HEK293 (cell line): Measurements from ENCODE around the gene KCNJ6.

Experiments
- CTCF ChIA-PET: fragments of 350-600 bp; formaldehyde crosslinking; extraction: SDS; loops from one replicate; lab custom pipeline; 2021; ENCODE audit warnings: antibody characterized with exemption; lab: Yijun Ruan, JAX
- POLR2A ChIA-PET: fragments of 300-600 bp; formaldehyde crosslinking; extraction: SDS; loops from one replicate; lab custom pipeline; 2020; ENCODE audit warnings: antibody characterized with exemption, inconsistent platforms; lab: Yijun Ruan, JAX
- H3K27ac ChIP-seq: fragments of 200-500 bp; sonication (Bioruptor generic); 2 replicates; pipeline ENCODE4 v1.5.1; 2014; ENCODE audit warnings: low read depth, low read length, control low read depth, inconsistent platforms; ENCODE audit errors: extremely low read depth
- H3K36me3 ChIP-seq, 2 experiments: fragments of 200-500 bp in 1 of 2; sonication (Bioruptor generic) in 1 of 2; 1 replicate in 1 of 2; 2 replicates in 1 of 2; pipeline ENCODE4 v1.5.1; 2014 to 2017; ENCODE audit warnings: inconsistent platforms in 2 of 2, low read length in 2 of 2; ENCODE audit not compliant: control insufficient read depth in 2 of 2, insufficient read depth in 1 of 2
- H3K4me1 ChIP-seq: fragments of 200-500 bp; sonication (Bioruptor generic); 2 replicates; pipeline ENCODE4 v1.5.1; 2014; ENCODE audit warnings: mild to moderate bottlenecking, low read length, inconsistent platforms; ENCODE audit not compliant: control insufficient read depth, insufficient read depth
- H3K4me3 ChIP-seq: 2 replicates; pipeline ENCODE4 v1.5.1; 2011; ENCODE audit warnings: low read depth, mild to moderate bottlenecking, control low read depth, low read length, moderate library complexity
- H3K9me3 ChIP-seq: fragments of 200-500 bp; sonication (Bioruptor generic); 2 replicates; pipeline ENCODE4 v1.5.1; 2014; ENCODE audit warnings: low read depth, low read length, inconsistent platforms; ENCODE audit not compliant: control insufficient read depth, insufficient read depth
- GLI4 ChIP-seq: fragments of 450-650 bp; formaldehyde crosslinking; IDR thresholded peaks from 2 replicates; pipeline ENCODE4 v1.5.1; 2016; ENCODE audit warnings: missing biosample characterization, missing genetic modification characterization
- HOXD13 ChIP-seq: sonication (generic); formaldehyde crosslinking; IDR thresholded peaks from 2 replicates; pipeline ENCODE4 v1.8.0; 2022; ENCODE audit warnings: missing genetic modification reagents, borderline replicate concordance
- RBAK ChIP-seq: fragments of 450-650 bp; formaldehyde crosslinking; IDR thresholded peaks from 2 replicates; pipeline ENCODE4 v1.5.1; 2016; ENCODE audit warnings: missing biosample characterization, missing genetic modification characterization
- ZBTB7A ChIP-seq: fragments of 450-650 bp; formaldehyde crosslinking; IDR thresholded peaks from 2 replicates; pipeline ENCODE4 v1.5.1; 2016; ENCODE audit warnings: low read depth, missing biosample characterization, missing genetic modification characterization
- ZNF184 ChIP-seq: fragments of 450-650 bp; IDR thresholded peaks from 2 replicates; pipeline ENCODE4 v1.5.1; 2018; ENCODE audit warnings: missing biosample characterization, mild to moderate bottlenecking, missing genetic modification characterization
- ZNF211 ChIP-seq: fragments of 450-650 bp; formaldehyde crosslinking; IDR thresholded peaks from 2 replicates; pipeline ENCODE4 v1.5.1; 2016; ENCODE audit warnings: low read depth, missing biosample characterization, missing genetic modification characterization
- ZNF248 ChIP-seq: fragments of 450-650 bp; formaldehyde crosslinking; IDR thresholded peaks from 2 replicates; pipeline ENCODE4 v1.5.1; 2017; ENCODE audit warnings: missing biosample characterization, missing genetic modification characterization
- ZNF530 ChIP-seq: fragments of 450-650 bp; formaldehyde crosslinking; IDR thresholded peaks from 2 replicates; pipeline ENCODE4 v1.5.1; 2016; ENCODE audit warnings: low read depth, missing biosample characterization, missing genetic modification characterization
- ZNF677 ChIP-seq: fragments of 450-650 bp; IDR thresholded peaks from 2 replicates; pipeline ENCODE4 v1.5.0; 2018; ENCODE audit warnings: missing biosample characterization, mild to moderate bottlenecking, missing genetic modification characterization, moderate library complexity
- ZNF830 ChIP-seq: fragments of 450-650 bp; IDR thresholded peaks from 2 replicates; pipeline ENCODE4 v1.5.0; 2018; ENCODE audit warnings: missing biosample characterization, missing genetic modification characterization, low read depth, mild to moderate bottlenecking, moderate library complexity
- ZNF843 ChIP-seq: fragments of 450-650 bp; formaldehyde crosslinking; IDR thresholded peaks from 2 replicates; pipeline ENCODE4 v1.5.1; 2016; ENCODE audit warnings: missing biosample characterization, missing genetic modification characterization
- TF ChIP-seq, protein P1 (sequence below): fragments of 450-650 bp; formaldehyde crosslinking; IDR thresholded peaks from 2 replicates; pipeline ENCODE4 v1.5.1; 2016; ENCODE audit warnings: missing biosample characterization, missing genetic modification characterization
- TF ChIP-seq, protein P2 (sequence below): fragments of 450-650 bp; formaldehyde crosslinking; IDR thresholded peaks from 2 replicates; pipeline ENCODE4 v1.5.1; 2017; ENCODE audit warnings: missing biosample characterization, missing genetic modification characterization
- TF ChIP-seq, protein P3 (sequence below): fragments of 450-650 bp; formaldehyde crosslinking; IDR thresholded peaks from 2 replicates; pipeline ENCODE4 v1.5.1; 2016; ENCODE audit warnings: missing biosample characterization, missing genetic modification characterization
- TF ChIP-seq, protein P4 (sequence below): fragments of 450-650 bp; formaldehyde crosslinking; optimal IDR thresholded peaks from 2 replicates; pipeline ENCODE3; 2016; ENCODE audit warnings: missing biosample characterization, mild to moderate bottlenecking, missing genetic modification characterization
- TF ChIP-seq, protein P5 (sequence below): fragments of 450-650 bp; formaldehyde crosslinking; IDR thresholded peaks from 2 replicates; pipeline ENCODE4 v1.5.1; 2016; ENCODE audit warnings: missing biosample characterization, missing genetic modification characterization

Gene KCNJ6

DNA sequence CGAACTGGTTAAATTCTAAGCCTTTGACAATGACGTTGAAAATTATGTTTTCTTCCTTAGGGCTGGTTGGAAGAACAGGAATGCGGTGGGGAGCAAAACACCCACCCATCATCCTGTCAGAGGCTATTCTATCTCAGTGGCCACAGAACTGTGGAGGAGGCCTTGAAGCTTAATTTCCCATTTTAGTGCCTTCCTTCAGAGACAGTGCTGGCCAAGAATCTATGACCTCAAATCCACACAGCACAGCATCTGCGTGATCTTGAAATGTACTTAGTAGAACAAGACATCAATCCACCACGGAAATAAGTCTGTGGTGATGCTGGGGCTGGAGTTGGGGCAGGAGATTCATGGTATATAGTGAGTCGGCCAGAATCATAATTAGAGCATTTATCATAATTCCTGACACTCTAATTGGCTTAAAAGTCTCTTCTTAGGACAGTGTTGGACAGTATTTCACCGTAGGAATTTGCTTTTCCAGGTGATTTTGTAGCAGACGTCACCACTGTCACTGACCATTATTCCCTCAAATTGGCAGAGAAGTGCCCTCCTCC is 113.1 kb downstream of the KCNJ6 start:
- CTCF ChIA-PET = no interaction called here
- no peaks in the 10 kb centered on the region for H3K36me3 ChIP-seq
- no peak overlapping the region for H3K4me3 ChIP-seq
- no peaks in the 10 kb centered on the region for H3K4me1 ChIP-seq
- no peak for TF ChIP-seq ZNF248 (tag by site-specific recombination)
- no peak for TF ChIP-seq ZNF830 (tag by site-specific recombination)
- no peak for TF ChIP-seq RBAK (tag by site-specific recombination)
- TF ChIP-seq, protein P1, sequence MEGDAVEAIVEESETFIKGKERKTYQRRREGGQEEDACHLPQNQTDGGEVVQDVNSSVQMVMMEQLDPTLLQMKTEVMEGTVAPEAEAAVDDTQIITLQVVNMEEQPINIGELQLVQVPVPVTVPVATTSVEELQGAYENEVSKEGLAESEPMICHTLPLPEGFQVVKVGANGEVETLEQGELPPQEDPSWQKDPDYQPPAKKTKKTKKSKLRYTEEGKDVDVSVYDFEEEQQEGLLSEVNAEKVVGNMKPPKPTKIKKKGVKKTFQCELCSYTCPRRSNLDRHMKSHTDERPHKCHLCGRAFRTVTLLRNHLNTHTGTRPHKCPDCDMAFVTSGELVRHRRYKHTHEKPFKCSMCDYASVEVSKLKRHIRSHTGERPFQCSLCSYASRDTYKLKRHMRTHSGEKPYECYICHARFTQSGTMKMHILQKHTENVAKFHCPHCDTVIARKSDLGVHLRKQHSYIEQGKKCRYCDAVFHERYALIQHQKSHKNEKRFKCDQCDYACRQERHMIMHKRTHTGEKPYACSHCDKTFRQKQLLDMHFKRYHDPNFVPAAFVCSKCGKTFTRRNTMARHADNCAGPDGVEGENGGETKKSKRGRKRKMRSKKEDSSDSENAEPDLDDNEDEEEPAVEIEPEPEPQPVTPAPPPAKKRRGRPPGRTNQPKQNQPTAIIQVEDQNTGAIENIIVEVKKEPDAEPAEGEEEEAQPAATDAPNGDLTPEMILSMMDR (tag by site-specific recombination) = no peak
- TF ChIP-seq, protein P2, sequence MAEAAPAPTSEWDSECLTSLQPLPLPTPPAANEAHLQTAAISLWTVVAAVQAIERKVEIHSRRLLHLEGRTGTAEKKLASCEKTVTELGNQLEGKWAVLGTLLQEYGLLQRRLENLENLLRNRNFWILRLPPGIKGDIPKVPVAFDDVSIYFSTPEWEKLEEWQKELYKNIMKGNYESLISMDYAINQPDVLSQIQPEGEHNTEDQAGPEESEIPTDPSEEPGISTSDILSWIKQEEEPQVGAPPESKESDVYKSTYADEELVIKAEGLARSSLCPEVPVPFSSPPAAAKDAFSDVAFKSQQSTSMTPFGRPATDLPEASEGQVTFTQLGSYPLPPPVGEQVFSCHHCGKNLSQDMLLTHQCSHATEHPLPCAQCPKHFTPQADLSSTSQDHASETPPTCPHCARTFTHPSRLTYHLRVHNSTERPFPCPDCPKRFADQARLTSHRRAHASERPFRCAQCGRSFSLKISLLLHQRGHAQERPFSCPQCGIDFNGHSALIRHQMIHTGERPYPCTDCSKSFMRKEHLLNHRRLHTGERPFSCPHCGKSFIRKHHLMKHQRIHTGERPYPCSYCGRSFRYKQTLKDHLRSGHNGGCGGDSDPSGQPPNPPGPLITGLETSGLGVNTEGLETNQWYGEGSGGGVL (tag by site-specific recombination) = no peak
- TF ChIP-seq, protein P3, sequence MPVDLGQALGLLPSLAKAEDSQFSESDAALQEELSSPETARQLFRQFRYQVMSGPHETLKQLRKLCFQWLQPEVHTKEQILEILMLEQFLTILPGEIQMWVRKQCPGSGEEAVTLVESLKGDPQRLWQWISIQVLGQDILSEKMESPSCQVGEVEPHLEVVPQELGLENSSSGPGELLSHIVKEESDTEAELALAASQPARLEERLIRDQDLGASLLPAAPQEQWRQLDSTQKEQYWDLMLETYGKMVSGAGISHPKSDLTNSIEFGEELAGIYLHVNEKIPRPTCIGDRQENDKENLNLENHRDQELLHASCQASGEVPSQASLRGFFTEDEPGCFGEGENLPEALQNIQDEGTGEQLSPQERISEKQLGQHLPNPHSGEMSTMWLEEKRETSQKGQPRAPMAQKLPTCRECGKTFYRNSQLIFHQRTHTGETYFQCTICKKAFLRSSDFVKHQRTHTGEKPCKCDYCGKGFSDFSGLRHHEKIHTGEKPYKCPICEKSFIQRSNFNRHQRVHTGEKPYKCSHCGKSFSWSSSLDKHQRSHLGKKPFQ (tag by site-specific recombination) = no peak
- TF ChIP-seq, protein P4, sequence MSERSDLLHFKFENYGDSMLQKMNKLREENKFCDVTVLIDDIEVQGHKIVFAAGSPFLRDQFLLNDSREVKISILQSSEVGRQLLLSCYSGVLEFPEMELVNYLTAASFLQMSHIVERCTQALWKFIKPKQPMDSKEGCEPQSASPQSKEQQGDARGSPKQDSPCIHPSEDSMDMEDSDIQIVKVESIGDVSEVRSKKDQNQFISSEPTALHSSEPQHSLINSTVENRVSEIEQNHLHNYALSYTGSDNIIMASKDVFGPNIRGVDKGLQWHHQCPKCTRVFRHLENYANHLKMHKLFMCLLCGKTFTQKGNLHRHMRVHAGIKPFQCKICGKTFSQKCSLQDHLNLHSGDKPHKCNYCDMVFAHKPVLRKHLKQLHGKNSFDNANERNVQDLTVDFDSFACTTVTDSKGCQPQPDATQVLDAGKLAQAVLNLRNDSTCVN (tag by site-specific recombination) = no peak
- no peak for TF ChIP-seq ZNF211 (tag by site-specific recombination)
- no peak for TF ChIP-seq ZNF530 (tag by site-specific recombination)
- no peak for TF ChIP-seq ZBTB7A
- no peak for TF ChIP-seq ZNF677 (tag by site-specific recombination)
- no peak for TF ChIP-seq ZNF843 (tag by site-specific recombination)
- TF ChIP-seq, protein P5, sequence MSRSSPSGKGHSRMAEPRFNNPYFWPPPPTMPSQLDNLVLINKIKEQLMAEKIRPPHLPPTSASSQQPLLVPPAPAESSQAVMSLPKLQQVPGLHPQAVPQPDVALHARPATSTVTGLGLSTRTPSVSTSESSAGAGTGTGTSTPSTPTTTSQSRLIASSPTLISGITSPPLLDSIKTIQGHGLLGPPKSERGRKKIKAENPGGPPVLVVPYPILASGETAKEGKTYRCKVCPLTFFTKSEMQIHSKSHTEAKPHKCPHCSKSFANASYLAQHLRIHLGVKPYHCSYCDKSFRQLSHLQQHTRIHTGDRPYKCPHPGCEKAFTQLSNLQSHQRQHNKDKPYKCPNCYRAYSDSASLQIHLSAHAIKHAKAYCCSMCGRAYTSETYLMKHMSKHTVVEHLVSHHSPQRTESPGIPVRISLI (tag by site-specific recombination) = no peak
- TF ChIP-seq ZNF184 (tag by site-specific recombination) = no peak
- no peak for TF ChIP-seq GLI4 (tag by site-specific recombination)
- POLR2A ChIA-PET = no interaction called here
- no peak overlapping the region for H3K27ac ChIP-seq
- no peaks in the 10 kb centered on the region for H3K9me3 ChIP-seq

DNA sequence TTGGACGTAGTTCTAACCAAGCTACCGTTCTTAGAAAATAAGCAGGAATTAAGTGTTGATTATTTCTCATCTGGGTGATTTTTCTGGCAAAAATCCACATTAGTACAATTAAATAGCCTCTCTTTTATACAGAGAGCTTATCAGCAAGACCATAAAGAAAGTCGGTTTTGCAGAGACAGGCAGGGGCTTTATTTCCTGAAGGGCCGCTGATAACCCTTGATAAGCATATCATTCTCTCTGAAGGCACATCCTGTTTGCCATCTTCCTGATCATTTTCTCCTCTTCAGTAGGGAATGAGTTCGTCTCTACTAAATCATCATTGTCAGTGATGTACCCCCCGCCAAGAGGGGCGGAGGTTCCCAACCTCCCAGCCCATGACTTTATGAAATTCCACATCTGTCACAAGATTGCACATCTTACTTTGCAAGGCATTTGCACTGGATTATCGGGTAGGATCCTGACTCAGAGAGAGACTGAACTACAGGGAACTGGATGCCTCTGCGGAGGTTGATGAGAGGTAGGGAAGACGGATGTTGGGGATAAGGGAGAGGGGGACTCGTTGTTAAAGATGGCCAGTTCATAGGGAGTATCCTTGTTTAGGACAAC is 115.7 kb downstream of the KCNJ6 start:
- no peak for TF ChIP-seq HOXD13 (CRISPR knock-in tag)
- ChIA-PET CTCF (interaction anchor here (0.6 kb wide), 2 partner anchors 18 to 88 kb away, joined by 3 to 6 read pairs; no protein-coding TSS in a partner anchor), POLR2A (no interaction called here)
- no peak overlapping the region for H3K4me3 ChIP-seq
- no peaks in the 10 kb centered on the region for H3K9me3 ChIP-seq
- H3K36me3 ChIP-seq = no peaks in the 10 kb centered on the region
- H3K4me1 ChIP-seq = no peaks in the 10 kb centered on the region
- no peak overlapping the region for H3K27ac ChIP-seq
